K562 (cell line): ENCODE measurements around the gene VAT1L. TPM values are rescaled to one million over a fixed set of nuclear protein-coding genes. Genes with fewer than 3 reads are reported as not detected.

ENCODE experiments used
- ATAC-seq: fragments of 200-7000 bp; cut with Tn5 transposase; 3 replicates; pipeline ENCODE4 v1.9.1; 2020; ENCODE audit warnings: moderate library complexity
- BruUV-seq: library from RNA; stranded (reverse); fragments of 400-500 nt; replicated peaks from 2 replicates; lab custom pipeline; 2021; lab: Mats Ljungman, UMichigan
- CTCF ChIA-PET: fragments of 300-600 bp; formaldehyde crosslinking; extraction: SDS; loops from one replicate; lab custom pipeline; 2021; ENCODE audit warnings: low intra/inter-chr PET ratio; lab: Yijun Ruan, JAX
- POLR2A ChIA-PET: fragments of 300-600, 350-650 bp; sonication (Branson Sonifier 250); formaldehyde crosslinking; extraction: SDS; loops from one replicate; lab custom pipeline; 2021; ENCODE audit warnings: antibody characterized with exemption, inconsistent platforms; lab: Yijun Ruan, JAX
- DNase-seq, 4 experiments: peaks; one replicate each; pipeline versions ENCODE4 v3.0.0 to v3.0.0-alpha.2; 2011 to 2018; ENCODE audit warnings: low spot score in 3 of 4, mixed read lengths in 3 of 4; ENCODE audit errors: extremely low read depth in 1 of 4
- FAIRE-seq: peaks from 2 replicates; lab custom pipeline; 2011; peaks lifted over from hg19 to GRCh38; lab: Jason Lieb, UNC
- H2AFZ ChIP-seq: 2 replicates; pipeline ENCODE4 v1.6.0; 2011; ENCODE audit warnings: low read depth, low read length, control low read depth, inconsistent platforms
- H3K27ac ChIP-seq: fragments of 200-600 bp; 3 replicates; pipeline ENCODE4 v1.8.0; 2011; ENCODE audit warnings: low read depth, mild to moderate bottlenecking, control low read depth, inconsistent platforms, low read length, moderate library complexity, mixed read lengths; ENCODE audit errors: extremely low read depth
- H3K27me3 ChIP-seq, 2 experiments: fragments of 300-600 bp in 1 of 2; 2 replicates in 1 of 2; 3 replicates in 1 of 2; pipeline versions ENCODE4 v1.6.0 to v1.8.0; 2011; ENCODE audit warnings: inconsistent platforms in 2 of 2, low read length in 2 of 2, mild to moderate bottlenecking in 1 of 2, mixed read lengths in 1 of 2, moderate library complexity in 1 of 2; ENCODE audit not compliant: control insufficient read depth in 2 of 2, insufficient read depth in 2 of 2
- H3K36me3 ChIP-seq: fragments of 300-600 bp; 3 replicates; pipeline ENCODE4 v1.8.0; 2011; ENCODE audit warnings: mild to moderate bottlenecking, low read length, inconsistent platforms; ENCODE audit not compliant: control insufficient read depth, insufficient read depth
- H3K4me1 ChIP-seq, 2 experiments: fragments of 200-600 bp in 1 of 2; replicated peaks in 1 of 2; 2 replicates in 1 of 2; 3 replicates in 1 of 2; pipeline versions ENCODE4 v1.5.1 to v1.8.0; 2011; ENCODE audit warnings: inconsistent platforms in 2 of 2, low read length in 2 of 2, mild to moderate bottlenecking in 1 of 2, mixed read lengths in 1 of 2, moderate library complexity in 1 of 2; ENCODE audit not compliant: control insufficient read depth in 2 of 2, insufficient read depth in 2 of 2
- H3K4me2 ChIP-seq: 2 replicates; pipeline ENCODE4 v1.6.1; 2011; ENCODE audit warnings: low read length, control low read depth, inconsistent platforms, mixed read lengths; ENCODE audit not compliant: insufficient read depth
- H3K4me3 ChIP-seq: fragments of 200-600 bp; sonication (generic), shearing (Covaris generic); 2 replicates; pipeline ENCODE4 v1.5.1; 2016; ENCODE audit warnings: control low read depth, inconsistent platforms
- H3K79me2 ChIP-seq: fragments of 200-600 bp; 3 replicates; pipeline ENCODE4 v1.8.0; 2011; ENCODE audit warnings: low read length, inconsistent platforms; ENCODE audit not compliant: control insufficient read depth, insufficient read depth
- H3K9ac ChIP-seq, 2 experiments: 2 replicates each; pipeline versions ENCODE4 v1.6.0 to v1.6.1; 2011; ENCODE audit warnings: low read depth in 2 of 2, low read length in 2 of 2, control low read depth in 1 of 2, inconsistent platforms in 1 of 2, mild to moderate bottlenecking in 1 of 2, mixed read lengths in 1 of 2; ENCODE audit not compliant: insufficient read depth in 1 of 2
- H3K9me1 ChIP-seq: one replicate; pipeline ENCODE4 v1.6.0; 2011; ENCODE audit warnings: inconsistent platforms, mild to moderate bottlenecking, low read length, moderate library complexity; ENCODE audit not compliant: control insufficient read depth, insufficient read depth
- H3K9me3 ChIP-seq: replicated peaks from 2 replicates; pipeline ENCODE4 v1.5.1; 2011; ENCODE audit warnings: low read depth, low read length, inconsistent platforms; ENCODE audit not compliant: control insufficient read depth, insufficient read depth
- H4K20me1 ChIP-seq: replicated peaks from 2 replicates; pipeline ENCODE4 v1.6.1; 2011; ENCODE audit warnings: low read length, inconsistent platforms, mixed read lengths; ENCODE audit not compliant: control insufficient read depth, insufficient read depth
- MAFF ChIP-seq: IDR thresholded peaks from 2 replicates; pipeline ENCODE4 v1.6.1; 2012; ENCODE audit warnings: low read length, improper control_type of control experiment
- MCM5 ChIP-seq: fragments of 450-650 bp; IDR thresholded peaks from 2 replicates; pipeline ENCODE4 v1.6.1; 2016; ENCODE audit warnings: low read depth
- PHF20 ChIP-seq: fragments of 450-650 bp; IDR thresholded peaks from 2 replicates; pipeline ENCODE4 v1.6.1; 2018; ENCODE audit not compliant: partially characterized antibody
- ZNF263 ChIP-seq: sonication (generic); formaldehyde crosslinking; IDR thresholded peaks from 2 replicates; pipeline ENCODE4 v1.8.0; 2022; ENCODE audit warnings: mild to moderate bottlenecking, missing genetic modification reagents, borderline replicate concordance
- WGBS: fragments of 100-300 bp; shearing (Covaris generic); methylation state at CpG from one replicate; pipeline ENCODE4 v1.1.6; 2016; ENCODE audit warnings: low coverage, mixed read lengths; ENCODE audit not compliant: insufficient coverage; ENCODE audit errors: missing lambda C conversion rate; 5-methylcytosine and 5-hydroxymethylcytosine counted together
- in situ Hi-C: fragments of 300-500 bp; cut with MboI; formaldehyde crosslinking; loops from 4 replicates; pipeline ENCODE4 v1.15.0; 2018; ENCODE audit warnings: inconsistent platforms, mixed read lengths
- intact Hi-C: fragments of 100-400 bp; cut with micrococcal nuclease; formaldehyde crosslinking; loops from 2 replicates; pipeline ENCODE4 v1.14.2; 2022
- polyA plus RNA-seq, 8 experiments: library from polyadenylated mRNA; depleted of rRNA in 4 of 8; stranded (reverse) in 5 of 8; unstranded in 3 of 8; fragments of >200 nt; fragmentation: Nextera tagmentation in 2 of 8; fragmentation: Illumina TruSeq in 1 of 8; extraction: Ambion mirVana in 2 of 8; extraction: Trizol in 1 of 8; gene quantifications; 2 replicates each; pipeline versions ENCODE4 v1.2.1 to v1.2.3, GENCODE V29; 2011 to 2014; ENCODE audit warnings: inconsistent platforms in 1 of 8, missing spikeins in 1 of 8
- total RNA-seq, 7 experiments: library from RNA; depleted of rRNA in 6 of 7; stranded (reverse); fragments of >200 nt in 6 of 7; fragmentation: Illumina TruSeq in 2 of 7; extraction: Trizol in 2 of 7; gene quantifications; 2 replicates each; pipeline versions ENCODE4 v1.2.1 to v1.2.3, GENCODE V29; 2011 to 2021; ENCODE audit warnings: low replicate concordance in 1 of 7
- TF ChIP-seq, protein P1 (sequence below), 2 experiments: fragments of 250-450 bp in 1 of 2; fragments of 450-650 bp in 1 of 2; sonication (Bioruptor Pico) in 1 of 2; IDR thresholded peaks; 2 replicates each; pipeline versions ENCODE4 v1.6.1 to v1.8.0; 2016 to 2021; ENCODE audit warnings: mild to moderate bottlenecking in 2 of 2, moderate library complexity in 2 of 2, missing compliant biosample characterization in 1 of 2, missing genetic modification characterization in 1 of 2

Gene VAT1L
- total and polyA plus RNA-seq, 9 of the 15 experiments (the other 6 are each of a cell fraction or from before 2014, with no cell fraction given): 0.01 TPM; not detected in 8

DNA sequence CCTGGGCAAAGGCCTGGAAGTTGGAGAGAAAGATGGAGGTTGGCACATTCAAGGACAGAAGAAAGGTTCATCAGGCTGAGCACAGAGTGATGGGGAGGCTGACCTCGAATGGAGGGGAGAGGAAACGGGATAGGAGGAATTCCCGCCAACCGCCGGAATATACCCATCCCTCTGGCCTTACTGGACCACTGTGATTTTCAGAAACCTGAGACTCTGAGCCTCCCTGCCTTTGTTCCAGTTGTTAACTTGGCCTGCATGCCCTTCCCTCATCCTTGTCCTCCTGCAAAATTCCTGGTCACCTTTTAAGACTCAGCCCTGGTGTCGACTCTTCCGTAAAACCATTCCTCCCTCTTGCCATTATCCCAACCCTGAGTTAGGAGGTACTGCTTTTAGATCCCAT is 107.6 kb downstream of the VAT1L start:
- Histone ChIP-seq H2AFZ (no peak overlapping the region), H3K9me1 (no peaks in the 10 kb centered on the region), H3K79me2 (no peaks in the 10 kb centered on the region), H3K36me3 (no peaks in the 10 kb centered on the region), H3K9ac (no peak overlapping the region), H3K4me1 (no peaks in the 10 kb centered on the region), H3K4me3 (no peak overlapping the region), H3K27me3 (peaks cover 0 to 2% of the 10 kb centered on the region in 2 experiments; a peak in 1 of 5 replicates), H4K20me1 (0 out of 2 replicates have a peak, but pooled peaks cover 3% of the 10 kb centered on the region), H3K4me2 (no peak overlapping the region), H3K9me3 (no peaks in the 10 kb centered on the region), H3K27ac (no peak overlapping the region)
- ChIA-PET CTCF (no interaction called here), POLR2A (interaction anchor here (0.7 kb wide), 1 partner anchor 31 kb away, joined by 3 read pairs; no protein-coding TSS in a partner anchor)
- FAIRE-seq (no peak), DNase-seq (no peak), ATAC-seq (no peak)
- BruUV-seq: no TSS peak
- WGBS: 0% methylated on average over 4 of the region's 7 CpGs
- TF ChIP-seq PHF20 (no peak), MCM5 (no peak), MAFF (no peak), ZNF263 (CRISPR knock-in tag) (no peak)
- TF ChIP-seq, protein P1, sequence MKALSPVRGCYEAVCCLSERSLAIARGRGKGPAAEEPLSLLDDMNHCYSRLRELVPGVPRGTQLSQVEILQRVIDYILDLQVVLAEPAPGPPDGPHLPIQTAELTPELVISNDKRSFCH (CRISPR knock-in tag; IDR thresholded peaks at IDR 0.05): no peak
- TF ChIP-seq, protein P1 (tag; IDR thresholded peaks at IDR 0.05): no peak
- in situ Hi-C loops (no loop called here), intact Hi-C loops (no loop called here)
